HG02884 (cell line): Measurements from ENCODE around the gene CTDP1.

Source experiments
- ATAC-seq: cut with Tn5 transposase; IDR thresholded peaks from one replicate; pipeline ENCODE4 v1.9.1; 2021; ENCODE audit warnings: mild to moderate bottlenecking, moderate library complexity; ENCODE audit not compliant: unreplicated experiment

CTDP1 gene, protein sequence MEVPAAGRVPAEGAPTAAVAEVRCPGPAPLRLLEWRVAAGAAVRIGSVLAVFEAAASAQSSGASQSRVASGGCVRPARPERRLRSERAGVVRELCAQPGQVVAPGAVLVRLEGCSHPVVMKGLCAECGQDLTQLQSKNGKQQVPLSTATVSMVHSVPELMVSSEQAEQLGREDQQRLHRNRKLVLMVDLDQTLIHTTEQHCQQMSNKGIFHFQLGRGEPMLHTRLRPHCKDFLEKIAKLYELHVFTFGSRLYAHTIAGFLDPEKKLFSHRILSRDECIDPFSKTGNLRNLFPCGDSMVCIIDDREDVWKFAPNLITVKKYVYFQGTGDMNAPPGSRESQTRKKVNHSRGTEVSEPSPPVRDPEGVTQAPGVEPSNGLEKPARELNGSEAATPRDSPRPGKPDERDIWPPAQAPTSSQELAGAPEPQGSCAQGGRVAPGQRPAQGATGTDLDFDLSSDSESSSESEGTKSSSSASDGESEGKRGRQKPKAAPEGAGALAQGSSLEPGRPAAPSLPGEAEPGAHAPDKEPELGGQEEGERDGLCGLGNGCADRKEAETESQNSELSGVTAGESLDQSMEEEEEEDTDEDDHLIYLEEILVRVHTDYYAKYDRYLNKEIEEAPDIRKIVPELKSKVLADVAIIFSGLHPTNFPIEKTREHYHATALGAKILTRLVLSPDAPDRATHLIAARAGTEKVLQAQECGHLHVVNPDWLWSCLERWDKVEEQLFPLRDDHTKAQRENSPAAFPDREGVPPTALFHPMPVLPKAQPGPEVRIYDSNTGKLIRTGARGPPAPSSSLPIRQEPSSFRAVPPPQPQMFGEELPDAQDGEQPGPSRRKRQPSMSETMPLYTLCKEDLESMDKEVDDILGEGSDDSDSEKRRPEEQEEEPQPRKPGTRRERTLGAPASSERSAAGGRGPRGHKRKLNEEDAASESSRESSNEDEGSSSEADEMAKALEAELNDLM

DNA sequence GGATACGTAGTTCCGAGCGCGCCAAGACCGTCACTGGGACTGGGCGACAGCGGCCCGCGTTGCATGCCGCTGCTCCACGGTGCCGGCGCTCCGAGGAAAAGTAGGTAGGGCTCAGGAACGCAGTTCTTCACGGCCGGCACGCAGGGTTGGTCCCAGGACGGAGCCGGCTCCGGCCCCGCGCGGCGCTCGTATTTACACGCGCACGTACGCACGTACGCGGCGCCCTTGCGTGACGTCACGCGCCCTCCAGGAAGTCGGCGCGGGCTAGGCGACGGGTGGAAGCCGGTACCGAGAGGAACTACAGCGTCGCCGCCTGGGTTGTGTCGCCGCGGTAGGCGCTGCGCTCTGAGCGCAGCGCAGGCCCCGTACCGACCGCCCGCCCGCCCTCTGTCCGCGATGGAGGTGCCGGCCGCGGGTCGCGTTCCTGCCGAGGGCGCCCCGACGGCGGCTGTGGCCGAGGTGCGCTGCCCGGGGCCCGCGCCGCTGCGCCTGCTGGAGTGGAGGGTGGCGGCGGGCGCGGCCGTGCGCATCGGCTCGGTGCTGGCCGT is at the start of gene CTDP1:
TSS of gene CTDP1 (plus strand) at position 252 of the 548 bp plus-strand sequence. CDS start at position 397, 145 bp downstream.
- peak; percentile 58 for ATAC-seq

DNA sequence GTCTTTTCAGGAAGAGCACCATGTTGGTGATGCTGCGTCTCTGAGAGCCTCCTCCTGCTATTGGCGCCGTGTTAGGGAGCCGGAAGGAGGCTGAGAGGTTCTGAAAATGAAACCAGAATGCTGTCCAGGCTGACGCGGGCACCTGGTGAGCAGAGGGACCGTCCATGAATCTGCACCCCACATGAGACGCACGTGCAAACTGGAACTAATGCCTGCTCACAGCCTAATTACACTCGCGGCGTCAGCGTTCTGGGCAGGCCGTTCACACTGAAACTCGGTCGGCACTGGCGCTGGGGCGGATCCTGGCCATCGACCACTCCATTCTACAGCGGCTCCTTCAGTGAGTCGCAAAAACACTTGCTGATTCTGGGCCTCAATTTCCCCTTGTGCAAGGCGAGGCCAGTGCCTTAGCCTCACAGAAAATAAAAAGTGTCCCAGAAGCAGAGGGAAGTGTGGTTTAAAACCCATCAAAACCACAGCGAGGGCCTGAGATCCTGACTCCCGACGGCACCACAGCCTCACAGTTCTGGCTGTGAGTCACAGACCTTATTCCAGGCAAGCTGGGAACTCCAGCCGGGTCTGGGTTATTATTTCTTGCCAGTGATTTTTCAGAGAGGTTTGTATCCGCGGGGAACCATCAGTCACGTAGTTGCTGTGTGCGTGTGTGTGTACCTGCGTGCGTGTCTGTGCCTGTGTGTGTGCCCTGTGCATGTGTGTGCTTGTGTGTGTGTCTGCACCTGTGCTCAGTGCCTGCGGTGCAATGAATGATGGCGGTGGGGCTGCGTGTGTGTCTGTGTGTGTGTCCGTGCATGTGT is 49.1 kb upstream of the CTDP1 start:
- ATAC-seq: no peak

DNA sequence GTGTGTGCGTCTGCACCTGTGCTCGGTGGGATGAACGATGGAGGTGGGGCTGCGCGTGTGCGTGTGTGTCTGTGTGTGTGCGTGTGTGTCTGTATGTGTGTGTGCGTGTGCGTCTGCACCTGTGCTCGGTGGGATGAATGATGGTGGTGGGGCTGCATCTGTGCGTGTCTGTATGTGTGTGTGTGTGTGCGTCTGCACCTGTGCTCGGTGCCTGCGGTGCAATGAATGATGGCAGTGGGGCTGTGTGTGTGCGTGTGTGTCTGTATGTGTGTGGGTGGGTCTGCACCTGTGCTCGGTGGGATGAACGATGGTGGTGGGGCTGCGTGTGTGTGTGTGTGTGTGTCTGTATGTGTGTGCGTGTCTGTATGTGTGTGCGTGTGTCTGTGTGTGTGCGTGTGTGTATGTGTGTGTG is 48.5 kb upstream of the CTDP1 start:
- ATAC-seq: no peak

DNA sequence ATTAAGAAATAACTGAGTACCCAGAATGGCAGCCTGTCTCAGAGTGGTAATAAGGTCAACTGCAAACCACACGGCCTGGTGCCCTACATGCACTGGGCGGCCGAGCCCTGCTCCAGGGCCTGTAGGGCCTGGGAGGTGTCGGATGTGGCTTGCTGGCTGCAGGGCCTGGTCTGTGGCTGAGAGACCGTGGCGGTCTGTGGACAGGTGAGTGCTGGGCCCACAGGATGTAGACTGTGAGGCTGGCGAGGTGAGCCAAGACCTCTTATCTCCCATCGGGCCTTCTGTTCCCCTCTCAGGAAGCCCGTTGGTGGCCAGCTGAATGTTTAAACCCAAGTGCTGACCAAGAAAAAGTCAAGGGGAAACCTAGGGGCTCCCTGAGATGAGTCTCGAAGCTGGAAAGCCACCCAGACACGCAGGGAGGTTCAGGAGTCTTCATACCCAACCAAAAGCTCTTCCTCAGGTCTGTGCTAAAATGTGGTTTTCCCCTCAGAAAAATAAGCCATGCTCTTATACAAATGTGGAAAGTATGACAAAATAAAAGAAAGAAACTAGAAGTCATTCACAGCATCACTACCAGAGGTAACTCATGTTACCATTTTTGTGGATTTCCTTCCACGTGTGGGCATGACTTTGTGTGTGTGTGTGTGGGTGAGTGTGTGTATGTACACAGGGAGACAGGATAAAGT is 47.7 kb upstream of the CTDP1 start:
- no peak for ATAC-seq

DNA sequence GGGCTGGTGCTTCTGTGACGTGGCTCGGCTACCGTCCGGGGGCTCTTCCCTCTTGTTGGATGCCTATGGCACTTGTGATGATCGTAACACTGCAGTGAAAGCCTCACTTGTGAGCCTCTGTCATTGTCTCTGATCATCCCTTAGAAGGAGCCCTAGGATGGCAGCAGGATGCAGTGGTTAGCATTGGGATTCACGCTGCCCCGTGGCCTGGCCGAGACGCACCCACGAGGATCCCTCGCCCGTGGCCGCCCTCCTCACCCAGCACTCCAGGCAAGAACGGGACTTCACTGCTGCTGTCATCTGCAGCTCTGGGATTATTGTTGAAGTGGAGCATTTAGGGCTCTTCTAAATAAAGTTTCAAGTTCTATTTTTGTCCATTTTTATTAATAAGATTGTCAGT is 46.8 kb upstream of the CTDP1 start:
- no peak for ATAC-seq

DNA sequence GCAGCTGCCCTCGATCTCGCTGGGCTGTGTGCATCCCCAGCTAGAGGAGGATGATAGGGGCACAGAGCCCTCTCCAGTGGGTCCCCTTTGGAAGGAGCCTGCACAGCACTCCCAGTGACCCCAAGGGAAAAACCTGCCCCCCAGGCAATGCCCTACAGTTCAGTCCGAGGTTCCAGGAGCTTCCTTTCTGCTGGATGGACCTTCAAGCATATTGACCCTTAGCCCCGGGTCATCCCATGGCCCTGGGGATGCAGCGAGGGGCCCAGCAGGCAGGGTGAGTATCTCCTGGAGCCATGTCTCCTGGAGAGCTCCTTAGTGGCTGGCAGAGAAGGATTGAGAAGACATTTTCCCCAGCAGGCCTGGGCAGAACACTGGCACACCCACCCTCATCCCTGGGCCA is 45.4 kb upstream of the CTDP1 start:
- no peak for ATAC-seq

DNA sequence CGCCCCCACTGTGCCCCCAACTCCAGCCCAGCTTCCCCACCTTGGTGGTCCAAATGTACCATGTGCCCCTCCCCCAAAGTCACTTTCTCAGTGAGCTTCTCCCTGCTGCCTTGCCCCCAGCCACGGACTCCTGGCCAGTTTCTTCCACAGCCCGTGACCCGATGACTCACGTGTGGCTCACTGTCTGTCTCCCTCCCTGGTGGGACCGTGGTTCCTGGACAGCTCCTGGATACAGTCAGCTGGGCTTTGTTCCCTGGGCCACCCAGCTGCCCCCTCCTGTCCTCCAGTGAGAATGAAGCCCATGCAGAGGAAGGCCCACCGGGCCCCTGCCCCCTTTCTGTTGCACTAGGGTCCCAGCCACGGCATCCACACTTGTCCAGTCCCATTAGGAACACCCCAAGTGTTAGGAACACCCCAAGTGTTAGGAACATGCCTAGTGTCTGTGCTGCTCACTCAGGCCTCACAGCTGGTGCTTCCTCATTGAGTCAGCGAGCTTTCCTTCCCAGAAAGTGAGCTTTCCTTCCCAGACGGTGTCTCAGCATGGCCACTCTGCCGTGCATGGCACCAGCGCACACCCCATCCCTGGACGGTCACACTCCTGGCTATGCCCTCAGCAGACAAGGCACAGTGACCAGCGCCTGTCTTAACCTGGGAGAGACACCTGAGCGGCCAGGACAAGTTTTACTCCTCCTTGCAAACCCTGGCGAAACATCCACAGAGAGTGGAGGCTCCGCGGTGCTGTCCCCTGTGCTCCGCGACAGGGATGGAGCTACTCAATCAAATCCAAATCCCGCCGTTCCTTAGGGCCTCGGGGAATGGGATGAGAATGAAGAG is 44.8 kb upstream of the CTDP1 start:
- ATAC-seq: no peak

DNA sequence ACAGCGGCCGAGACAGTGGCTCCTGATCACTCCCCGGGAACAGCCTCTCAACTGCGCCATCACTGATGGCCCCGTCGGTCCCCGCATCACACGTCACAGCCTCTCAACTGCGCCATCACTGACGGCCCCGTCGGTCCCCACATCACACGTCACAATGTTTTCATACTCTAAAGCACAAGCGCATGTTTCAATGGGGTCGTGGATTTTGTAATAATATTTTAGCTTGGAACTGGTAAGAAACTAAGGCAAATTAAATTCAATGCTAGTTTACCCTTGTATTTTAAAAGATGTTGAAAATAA is 44.2 kb upstream of the CTDP1 start:
- no peak for ATAC-seq

DNA sequence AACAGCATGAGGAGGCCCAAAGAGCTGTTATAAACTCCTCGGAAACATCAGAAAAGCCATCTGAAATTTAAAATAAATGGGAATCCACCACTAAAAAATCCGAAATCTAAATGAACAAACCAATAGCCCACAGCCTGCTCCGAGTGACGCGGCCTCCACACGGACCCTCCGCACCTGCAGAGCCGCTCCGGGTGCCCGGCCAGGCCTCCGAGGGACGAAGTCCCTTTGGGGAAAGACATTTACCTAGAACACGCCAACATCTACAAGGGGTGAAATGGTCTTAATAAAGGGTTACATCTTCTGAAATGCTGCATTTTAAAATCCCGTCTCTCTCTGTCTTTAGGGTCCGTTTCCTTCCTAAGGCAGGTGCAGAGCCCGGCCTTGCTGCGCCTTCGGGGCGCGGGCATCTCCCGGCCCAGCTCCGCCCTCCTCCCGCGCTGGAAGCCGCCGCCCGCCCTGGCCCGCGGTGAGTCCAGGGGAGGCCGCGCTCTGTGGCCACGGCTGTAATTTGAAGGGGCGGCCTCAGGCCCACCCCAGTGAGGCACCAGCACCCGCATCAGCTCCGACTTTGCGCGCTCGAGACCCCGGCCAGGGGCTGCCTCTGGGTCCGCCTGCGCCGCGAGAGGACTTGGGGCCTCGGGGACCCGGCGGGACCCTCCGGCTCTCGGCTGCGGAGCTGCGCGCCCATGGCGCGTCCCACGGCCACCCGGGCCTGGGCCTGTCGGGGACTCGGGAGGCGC is 42.3 kb upstream of the CTDP1 start:
- no peak for ATAC-seq

DNA sequence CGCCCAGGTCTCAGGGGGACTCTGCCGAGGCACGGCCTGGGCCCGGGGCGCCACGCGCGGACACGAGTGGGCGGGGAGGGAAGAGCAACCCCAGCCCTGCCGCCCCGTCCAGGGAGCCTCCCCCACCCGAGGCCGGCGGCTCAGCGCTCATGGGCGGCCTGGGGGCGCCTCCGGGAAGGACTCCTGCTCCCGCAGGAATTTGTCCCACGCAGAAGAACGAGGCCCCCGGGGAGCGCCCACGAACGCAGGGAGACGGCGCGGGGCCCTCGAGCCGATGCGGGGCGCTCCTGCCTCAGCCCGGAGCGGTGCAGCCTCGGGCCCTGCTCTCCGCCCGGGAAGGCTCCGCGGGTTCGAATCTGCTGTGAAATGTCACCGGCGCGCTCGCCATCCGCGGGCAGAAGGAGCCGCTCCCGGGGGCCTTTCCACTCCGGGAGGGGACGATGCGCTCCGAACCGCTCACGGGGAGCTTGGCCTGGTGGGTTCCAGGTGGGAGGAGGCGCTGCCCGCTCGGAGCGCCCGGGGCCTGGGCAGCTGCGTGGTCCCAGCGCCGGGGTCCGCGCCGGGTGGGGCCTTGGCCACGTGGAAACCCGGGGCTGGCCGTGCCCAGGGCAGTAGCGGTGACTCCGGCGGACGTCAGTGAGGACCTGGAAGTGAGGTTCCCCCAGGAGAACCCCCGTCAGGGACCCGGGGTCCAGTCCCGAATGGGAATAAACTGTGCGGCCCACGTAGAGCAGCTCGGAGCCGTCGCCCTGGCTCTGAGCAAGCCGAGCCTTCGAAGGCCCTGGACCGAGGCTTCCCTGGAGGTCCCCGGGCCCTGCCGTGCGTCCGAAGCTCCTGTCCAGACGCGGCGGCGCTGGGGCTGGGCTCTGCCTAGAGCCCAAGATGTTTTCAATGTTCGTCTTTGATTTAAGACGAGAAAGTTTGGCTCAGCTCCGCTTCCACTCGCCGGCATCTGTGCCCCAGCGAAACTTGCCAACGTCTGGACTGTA is 41.4 kb upstream of the CTDP1 start:
- ATAC-seq: no peak

DNA sequence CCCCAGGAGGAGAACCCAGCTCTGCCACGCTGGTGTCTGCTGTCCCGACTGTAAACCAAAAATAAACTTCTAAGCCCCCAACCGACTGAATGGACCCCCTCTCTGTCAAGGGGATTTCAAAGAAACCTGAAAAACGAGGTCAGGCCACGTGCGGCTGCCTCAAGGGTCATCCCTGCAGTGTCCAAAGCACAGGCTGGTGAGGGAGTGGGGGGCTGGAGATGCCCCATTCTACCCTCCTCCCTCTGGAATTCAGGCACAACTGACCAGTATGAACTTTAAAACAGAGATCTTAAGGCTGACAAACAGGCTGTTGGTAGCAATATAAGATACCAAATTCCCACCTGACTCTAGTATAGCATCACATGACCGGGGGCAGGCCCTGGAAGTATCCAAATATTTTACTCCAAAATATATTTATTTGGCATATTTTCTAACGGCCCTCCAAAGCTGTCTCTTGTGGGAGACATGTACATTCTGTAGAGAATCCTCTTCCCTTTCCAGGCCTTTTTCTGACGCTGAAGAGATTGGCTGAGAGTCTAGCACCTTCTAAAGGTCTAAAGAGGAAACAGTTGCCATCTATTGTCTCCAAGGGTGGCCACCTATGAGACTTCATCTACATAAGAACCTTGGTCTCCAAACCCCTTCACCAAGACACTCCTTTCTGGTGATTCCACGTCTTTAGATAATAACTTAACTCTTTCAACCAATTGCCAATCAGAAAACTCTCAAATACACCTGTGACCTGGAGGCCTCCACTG is 40.4 kb upstream of the CTDP1 start:
- ATAC-seq: no peak

DNA sequence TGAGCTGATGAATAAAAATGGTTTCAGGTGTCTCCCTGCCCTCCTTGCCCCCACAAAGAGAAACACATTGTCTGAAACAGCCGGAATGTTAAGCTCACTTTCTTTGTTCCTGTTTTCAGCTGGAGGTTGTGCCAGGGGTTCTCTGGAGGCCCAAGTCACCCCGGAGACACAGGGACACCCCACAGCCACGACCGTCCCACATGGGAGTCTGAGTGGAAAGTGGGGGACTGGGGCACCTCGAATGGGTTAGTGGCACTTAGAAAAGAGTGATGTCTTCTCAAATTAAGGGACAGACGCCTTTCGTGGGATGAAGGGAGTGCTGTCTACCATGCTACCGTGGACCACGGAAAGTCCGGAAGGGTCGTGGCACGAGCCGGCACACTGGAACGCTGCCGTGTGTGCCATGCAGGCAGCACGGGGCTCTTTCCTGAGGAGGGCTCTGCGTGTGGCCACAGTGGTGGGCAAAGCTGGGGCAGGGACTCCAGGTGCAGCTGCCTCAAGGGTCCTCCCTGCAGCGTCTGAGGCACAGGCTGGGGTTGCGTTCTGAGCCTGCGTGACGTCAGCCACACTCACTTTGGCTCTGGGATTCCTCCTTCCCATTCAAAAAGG is 39.4 kb upstream of the CTDP1 start:
- ATAC-seq: no peak

DNA sequence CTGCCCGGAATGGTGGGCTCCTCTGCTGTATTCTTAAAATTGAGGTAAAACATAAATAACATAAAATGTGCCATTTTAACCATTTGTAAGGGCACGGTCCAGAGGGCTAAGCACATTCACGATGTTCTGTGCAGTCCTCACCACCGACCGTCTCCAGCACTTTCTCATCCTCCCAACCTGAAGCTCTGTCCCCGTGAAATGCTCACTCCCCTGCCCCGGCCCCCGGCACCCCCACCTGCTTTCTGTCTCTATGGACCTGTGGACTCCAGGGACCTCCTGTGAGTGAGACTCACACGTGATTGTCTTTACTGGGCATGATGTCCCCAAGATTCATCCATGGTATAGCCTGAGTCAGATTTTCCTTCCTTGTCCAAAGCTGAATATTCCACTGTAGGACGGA is 38.7 kb upstream of the CTDP1 start:
- ATAC-seq: no peak

DNA sequence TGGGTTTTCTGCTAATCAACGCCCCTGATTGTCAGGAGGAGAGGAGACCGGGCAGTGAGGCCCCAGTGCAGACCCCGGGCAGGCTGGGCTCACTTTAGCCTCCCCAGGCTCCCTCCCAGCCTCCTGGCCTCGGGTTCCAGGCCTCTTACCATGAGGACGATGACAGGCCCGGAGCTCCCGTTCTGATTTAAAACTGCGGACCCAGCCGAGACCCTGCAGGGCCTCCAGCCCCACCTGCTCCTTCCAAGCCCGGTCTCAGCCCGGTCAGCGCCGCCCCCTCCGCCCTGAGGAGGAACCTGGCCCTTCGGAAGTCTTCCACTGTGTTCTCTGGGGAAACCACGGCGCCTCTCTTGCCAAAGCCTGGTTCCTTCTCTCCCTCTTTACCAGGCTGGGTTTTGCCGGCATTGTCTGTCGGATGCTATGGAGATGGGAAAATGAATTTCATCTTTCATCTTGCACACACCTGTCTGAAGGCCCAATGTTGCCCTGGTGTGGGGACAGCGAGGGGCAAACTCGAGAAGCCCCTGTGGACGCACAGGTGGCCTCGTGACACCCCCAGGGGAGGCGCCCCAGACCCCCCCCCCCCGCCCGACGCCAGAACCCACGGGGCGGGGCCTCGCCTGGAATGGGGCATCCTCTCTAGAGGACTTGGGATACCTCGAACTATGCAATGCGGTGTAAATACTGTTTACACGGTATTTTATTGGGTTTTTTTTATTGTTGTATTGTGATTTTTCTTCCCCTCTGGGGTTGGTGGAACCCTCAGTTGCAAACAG is 37.7 kb upstream of the CTDP1 start:
- no peak for ATAC-seq

DNA sequence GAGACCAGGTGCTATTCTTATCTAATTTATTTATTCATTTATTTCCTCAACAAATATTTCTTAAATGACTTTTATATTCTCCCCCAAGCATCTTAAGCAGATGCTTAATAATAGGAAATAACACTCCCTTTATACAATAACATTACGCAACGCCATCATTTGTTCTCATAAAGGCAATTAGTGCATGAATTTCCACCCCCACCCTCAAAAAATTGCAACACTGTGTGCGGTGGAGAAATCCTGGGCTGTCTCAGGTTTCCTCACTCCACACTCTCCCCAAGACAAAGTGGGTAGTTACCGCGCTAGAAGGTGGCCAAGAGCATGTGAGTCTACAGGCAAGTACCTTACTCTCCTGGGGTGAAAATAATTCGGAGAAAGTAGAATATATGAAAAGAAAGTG is 37.0 kb upstream of the CTDP1 start:
- ATAC-seq: no peak
